HG02981 (cell line): ENCODE data around the gene VMP1.
"Not testable (repeated sequence)": the region's sequence is repeated elsewhere in the genome, so short reads cannot be mapped to it uniquely, and the experiment has no call there.

ENCODE experiments used
- ATAC-seq: cut with Tn5 transposase; IDR thresholded peaks from one replicate; pipeline ENCODE4 v1.9.1; 2021; ENCODE audit warnings: mild to moderate bottlenecking, moderate library complexity; ENCODE audit not compliant: unreplicated experiment

Gene VMP1

DNA sequence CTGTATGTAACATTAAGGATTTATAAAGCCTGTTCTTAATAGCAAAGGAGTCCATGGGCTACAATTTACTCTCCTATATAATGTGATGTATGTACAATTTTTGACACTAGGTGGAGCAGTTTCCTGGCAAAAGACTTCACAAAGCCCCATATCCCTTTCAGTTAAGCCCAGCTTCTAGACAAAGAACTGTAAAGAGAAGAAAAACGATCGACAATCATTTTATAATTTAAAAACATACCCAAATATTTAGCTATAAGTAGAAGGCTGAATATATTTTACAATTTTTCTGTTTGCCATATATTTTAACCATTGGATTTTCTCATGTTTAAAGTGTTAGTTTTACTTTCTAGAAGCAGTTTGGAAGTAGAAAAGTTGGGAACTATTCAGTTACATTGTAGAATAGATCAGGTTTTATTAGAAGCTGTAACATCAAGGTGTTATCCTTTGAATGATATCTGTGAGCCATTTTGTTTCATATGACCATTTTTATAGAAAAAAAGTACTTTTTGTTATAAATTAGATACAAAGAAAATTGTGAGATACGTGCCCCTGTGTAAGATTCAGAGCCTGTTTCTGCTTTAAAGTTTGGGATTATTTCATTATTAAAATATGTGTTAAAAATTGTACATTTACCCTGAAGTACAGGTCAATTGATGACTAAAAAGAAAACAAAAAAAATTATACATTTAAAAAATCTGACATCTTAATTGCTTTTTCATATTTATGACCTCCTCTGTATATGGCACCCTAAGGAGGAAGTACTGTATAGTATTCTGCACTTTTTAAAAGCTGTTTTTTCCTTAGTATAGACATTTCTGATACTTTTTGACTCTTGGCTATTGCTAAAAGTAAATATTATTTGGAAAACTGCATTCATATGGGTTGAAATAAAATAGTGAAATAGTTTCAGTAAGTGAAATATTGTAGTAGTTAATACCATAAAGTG is 46.3 kb downstream of the VMP1 start:
- peak; percentile 50 for ATAC-seq

DNA sequence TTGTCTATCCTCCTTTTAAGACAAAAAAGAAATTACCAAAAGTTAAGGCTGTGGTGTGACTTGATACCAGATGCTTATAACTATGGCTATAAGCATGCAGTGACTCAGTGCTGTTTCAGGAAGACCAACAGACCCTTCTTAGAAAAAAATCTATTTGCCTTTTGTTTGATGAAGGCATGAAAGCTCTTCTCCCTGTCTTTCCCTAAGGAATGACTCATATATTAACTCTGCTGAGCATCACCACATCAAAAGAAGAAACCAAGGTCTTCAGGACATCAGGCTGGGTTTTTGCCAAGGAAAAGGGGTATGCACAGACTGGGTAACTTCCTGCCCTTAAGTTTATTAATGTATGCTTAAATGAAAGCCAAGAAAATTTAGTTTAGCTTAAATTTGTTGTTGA is 47.1 kb downstream of the VMP1 start:
- ATAC-seq: no peak

DNA sequence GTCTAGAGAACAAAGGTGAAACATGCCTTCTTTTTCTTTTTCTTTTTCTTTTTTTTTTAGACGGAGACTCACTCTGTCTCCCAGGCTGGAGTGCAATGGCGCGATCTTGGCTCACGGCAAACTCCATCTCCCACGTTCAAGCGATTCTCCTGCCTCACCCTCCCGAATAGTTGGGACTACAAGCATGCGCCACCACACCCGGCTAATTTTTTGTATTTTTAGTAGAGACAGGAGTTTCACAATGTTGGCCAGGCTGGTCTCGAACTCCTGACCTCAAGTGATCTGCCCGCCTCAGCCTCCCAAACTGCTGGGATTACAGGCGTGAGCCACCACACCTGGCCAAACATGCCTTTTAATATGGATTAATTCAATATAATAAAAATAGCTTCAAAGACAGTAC is 47.6 kb downstream of the VMP1 start:
- ATAC-seq: not testable (repeated sequence)

DNA sequence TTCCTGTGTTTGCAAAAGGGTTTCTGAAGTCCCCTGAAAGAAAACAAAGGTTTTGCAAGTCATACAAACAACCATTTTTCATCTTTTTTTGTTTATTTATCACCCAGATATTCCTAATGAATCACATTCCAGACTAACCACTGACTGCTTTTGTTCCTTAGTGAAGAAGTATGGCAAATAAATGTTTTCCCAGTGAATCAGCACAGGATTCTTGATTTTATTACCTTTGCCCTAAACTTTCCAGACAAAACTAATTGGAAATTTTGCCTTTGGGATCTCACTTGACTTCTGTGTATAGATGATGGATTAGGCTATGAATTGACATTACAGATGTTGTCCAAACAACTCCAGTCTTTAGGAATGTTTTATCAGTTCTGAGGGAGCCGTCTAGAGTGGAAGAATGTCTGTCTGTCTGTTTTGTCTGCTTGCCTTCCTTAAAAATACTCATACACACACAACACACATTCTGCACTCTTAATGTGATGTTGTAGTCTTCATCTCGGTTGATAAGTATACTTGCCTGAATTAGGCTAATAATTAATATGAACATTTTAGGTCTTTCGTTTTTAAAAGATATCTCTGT is 48.9 kb downstream of the VMP1 start:
- ATAC-seq: no peak

DNA sequence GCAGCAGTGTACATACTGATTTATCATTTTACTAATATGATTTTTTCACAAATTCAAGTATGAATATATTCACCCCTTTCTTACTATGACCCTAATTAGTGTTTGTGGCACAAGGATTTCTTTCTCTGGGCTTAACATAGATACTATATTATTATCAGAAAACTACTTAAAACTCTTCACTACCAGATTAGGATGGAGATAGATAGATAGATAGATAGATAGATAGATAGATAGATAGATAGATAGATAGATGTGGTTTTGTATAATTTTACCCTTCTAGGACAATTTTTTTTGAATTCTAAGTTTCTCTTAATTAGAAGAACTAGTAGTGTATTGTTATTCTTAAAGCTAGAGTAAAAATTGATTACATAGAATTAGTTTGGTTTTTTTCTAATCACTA is 49.6 kb downstream of the VMP1 start:
- no peak for ATAC-seq

DNA sequence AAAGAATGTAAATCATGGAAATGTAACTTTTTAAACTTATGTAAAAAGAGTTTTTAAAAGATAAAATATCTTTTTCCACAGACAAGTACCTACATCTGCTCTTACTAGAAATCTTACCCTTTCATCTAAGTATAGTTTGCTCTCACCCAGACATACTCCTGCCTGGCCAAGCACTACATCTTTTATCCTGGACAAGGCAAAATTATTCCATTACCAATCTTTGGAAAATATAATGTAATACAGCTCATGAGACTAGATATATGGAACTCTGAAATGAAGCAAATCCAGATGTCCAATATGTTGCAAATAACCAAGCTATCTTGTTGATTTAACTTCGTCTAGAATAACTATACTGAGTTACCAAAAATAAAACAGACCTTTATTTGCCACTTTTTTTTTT is 50.0 kb downstream of the VMP1 start:
- no peak for ATAC-seq

DNA sequence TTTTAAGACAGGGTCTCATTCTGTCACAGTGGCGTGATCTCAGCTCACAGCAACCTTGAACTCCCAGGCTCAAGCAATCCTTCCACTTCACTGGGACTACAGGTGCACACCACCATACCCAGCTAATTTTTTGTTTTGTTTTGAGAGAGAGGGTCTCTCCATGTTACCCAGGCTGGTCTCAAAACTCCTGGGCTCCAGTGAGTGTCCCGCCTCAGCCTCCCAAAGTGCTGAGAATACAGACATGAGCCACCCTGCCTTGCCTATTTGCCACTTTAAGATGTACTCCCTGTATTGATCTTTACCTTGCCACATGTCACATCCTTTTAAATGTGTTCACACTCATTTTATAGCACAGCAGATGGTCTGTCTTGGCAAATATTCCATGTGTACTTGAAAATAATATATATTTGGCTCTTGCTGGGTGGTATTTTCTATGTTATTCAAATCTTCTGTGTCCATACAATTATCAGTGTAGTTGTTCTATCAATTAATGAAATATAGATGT is 50.5 kb downstream of the VMP1 start:
- ATAC-seq: no peak

DNA sequence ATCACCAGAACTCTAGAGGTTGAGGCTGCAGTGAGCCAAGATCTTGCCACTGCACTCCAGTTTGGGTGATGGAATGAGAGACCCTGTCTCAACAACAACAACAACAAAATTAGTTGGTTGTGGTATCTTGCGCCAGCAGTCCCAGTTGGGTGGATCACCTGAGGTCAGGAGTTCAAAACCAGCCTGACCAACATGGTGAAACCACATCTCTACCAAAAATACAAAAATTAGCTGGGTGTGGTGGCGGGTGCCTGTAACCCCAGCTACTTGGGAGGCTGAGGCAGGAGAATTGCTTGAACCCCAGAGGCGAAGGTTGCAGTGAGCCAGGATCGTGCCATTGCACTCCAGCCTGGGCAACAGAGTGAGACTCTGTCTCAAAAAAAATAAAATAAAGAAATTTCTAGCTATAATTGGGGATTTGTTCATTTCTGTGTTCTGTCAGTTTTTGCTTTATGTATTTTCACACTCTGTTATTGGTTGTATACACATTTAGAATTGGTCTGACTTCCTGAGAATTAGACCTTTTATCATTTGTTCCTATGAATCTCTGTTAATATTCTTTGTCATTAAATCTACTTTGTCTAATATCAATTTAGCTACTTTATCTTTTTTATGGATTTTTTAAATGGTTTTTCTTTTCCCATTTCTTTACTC is 51.7 kb downstream of the VMP1 start:
- not testable (repeated sequence) for ATAC-seq

DNA sequence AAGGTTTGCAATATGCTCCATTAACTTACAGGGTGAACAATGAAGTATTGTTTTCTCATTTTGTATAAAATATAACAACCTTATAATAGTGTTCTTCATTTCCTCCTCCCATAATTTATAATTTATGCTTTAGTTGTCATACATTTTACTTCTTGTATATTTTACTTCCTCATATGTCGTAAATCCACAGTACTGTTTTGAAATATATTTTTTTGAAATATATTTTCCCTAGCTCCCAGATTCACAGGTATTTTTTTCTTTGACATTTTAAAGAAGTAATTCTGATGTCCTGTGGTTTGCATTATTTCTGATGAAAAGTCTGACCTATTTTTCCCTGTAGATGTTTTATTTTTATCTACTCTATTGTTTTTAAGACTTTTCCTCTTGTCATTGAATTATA is 52.7 kb downstream of the VMP1 start:
- ATAC-seq: no peak

DNA sequence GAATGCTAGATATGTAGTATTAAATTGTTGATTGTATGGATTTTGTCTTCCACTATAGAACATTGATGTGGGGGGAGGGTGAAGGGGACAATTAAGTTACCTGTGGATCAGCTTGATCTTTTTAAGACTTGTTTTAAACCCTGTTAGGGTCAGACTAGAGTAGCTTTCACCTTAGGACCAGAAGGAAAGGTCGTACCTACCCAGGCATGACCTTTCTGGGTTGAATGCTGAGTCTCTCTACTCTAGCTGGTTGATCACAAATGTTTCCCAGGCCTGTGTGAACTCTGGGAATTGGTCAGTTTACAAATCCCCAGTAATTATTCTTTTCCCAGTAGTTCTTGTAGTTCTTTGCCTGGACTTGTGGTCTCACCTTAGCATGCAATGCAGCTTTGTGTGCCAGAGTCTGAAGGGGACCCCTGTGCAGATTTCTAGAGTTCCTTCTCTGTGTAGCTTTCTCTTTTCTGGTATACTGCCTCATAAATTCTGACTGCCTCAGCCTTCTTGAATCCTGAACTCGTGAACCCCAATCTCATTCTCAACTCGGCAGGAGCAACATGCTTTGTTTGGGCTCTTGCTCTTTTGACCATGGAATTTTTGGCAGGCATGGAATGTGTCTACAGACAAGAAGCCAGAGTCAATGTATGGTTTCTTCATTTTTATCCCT is 54.1 kb downstream of the VMP1 start:
- no peak for ATAC-seq

DNA sequence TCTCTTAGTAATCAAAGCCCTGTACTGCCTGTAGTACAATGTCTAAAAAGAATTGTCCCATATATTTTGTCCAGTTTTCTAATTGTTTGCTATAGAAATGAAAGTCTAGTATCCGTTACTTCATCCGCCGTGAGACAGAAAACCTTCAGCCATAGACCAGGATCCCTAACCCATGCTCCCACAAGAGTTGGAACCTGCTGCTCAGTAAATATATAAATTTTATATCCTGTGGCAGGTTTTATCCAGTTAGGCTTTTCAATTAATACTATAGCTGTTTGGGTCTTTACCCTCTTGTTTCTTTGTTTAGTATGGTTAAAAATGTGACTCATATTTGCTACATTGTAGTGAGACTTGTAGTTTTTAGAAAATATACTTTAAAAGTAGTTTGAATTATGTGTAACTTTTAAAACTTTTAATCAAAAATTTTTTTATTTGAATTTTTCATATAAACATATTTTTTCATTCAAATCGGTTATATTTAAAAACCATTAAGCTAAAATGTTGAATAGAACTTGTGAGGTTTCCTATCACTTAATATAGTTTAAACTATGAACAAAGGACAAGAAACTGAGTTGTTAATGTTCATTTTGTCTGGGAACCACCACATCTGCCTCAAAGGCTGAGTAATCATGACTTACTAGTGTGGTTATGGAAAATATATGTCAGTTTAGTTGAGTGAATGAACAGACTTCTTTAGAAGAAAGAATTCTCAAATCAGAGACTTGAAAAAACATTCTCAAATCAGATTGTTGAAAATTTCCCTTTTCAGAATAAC is 54.8 kb downstream of the VMP1 start:
- ATAC-seq: no peak

DNA sequence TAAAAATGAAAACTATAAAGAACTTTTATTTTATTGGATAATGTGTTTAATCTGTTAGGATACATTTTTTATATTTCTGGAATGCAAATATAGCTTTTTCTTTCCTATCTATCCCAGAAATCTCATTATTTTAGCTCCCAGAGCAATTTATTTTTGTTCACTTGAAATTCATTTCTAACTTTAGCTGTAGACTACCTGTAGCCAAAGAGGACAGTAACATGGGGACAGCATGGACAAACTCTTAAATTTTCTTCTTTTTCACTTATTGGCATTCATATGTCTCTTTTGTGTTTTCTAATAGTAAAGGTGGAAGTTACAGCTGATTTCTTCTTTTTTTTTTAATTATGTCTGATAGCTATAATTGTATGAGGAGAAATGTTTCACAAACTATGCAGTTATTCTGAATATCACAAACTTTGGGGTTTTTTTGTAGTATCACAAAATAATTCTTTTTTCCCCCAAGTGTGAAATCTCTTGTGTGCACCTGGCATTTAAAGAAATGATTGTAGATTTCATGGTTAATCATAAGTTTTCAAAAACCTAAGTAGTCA is 55.4 kb downstream of the VMP1 start:
- no peak for ATAC-seq

DNA sequence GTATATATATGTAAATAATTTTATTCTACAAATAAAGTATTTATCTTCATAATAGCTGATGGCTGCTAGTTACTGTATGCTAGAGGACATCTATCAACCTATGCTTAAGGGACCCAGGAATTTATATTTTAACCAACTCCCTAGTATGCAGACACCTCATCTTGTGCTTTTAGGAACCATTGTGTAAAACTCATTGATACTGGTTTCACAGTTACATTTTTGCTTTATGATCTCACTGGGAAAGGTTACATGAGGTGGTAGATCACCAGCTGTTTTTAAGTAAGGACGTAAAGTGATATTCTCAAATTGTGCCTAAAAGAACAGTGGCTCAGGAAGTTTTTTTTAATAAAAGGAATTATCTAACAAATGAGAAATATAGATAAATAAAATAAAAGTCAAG is 56.4 kb downstream of the VMP1 start:
- ATAC-seq: no peak

DNA sequence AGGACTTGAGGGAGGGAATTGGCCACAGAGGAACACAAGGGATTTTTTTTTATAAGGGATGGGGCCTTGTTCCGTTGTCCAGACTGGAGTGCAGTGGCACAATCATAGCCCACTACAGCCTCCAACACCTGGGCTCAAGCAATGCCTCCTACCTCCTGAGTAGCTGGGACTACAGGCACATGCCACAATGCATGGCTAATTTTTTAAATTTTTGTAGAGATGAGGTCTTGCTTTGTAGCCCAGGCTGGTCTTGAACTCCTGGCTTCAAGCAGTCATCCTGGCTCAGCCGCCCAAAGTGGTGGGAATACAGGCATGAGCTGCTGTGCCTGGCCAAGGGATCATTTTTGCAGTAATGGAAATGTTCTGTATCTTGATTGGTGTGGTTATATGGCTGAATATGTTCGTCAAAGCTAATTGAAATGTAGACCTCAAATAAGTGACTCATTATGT is 56.9 kb downstream of the VMP1 start:
- no peak for ATAC-seq

DNA sequence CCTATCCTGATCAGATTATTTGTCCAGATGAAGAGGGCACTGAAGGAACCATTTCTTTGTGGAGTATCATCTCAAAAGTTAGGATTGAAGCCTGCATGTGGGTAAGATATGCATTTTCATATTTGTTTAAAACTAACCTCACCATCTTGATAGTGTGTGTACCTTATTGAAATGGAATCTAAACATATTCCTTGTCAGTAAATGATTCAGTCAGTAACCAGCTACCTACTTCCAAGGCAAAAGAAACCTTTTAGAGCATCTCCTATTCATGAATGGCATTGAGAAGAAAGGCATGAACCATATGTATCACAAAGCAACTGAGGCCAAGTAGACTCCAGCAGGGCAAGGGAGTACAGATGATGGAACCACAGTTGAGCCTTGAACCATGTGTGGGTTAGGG is 57.6 kb downstream of the VMP1 start:
- ATAC-seq: no peak

DNA sequence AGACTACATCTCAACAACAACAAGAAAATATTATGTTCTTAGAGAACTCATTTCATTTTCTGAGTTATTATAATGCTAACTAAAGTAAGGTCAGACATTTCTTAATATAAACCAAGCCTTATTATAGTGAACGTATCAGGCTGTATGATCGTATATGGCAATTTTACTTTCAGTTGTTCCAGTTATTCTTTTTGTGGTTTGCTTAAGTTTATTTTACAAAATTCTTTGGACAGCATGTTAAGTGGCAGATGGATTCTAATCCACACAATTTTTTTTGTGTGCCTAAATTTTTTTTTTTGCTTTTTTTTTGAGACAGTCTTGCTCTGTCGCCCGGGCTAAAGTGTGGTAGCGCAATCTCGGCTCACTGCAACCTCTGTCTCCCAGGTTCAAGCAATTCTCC is 59.0 kb downstream of the VMP1 start:
- ATAC-seq: no peak

DNA sequence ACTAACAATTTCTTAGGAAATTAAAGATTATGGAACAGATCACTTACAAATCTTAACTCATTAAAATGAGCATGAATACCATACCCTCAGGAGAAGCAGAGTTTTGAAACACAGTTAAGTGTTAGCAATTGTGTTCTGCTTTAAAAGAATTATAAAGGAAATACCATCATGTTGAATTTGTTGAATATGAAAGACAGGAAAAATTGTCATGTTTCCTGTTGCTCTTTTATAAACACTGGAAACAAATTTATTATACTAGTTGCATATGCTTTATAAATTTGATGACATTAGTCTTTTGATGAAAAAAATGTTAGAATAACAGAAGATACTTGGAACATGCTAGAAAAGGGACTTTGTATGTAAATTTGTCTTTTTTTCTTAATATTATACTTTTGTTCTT is 59.7 kb downstream of the VMP1 start:
- no peak for ATAC-seq

DNA sequence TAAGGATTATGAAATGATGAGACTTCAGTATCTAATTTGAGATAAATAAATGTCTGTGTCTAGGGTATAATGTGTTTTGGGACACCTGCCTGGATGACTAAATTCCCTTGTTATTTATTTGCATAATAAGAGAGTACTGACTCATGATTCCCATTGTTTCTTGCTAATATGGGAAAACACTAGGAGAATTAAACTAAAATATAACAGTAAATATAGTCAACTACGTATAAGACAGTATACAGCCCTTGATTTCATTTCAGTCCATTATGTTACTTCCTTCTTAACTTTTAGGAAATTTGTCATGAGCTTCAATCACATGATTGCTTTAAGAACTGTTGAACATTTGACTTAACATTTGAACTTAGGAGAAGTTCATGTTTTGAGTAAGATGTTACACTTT is 62.4 kb downstream of the VMP1 start:
- ATAC-seq: no peak

DNA sequence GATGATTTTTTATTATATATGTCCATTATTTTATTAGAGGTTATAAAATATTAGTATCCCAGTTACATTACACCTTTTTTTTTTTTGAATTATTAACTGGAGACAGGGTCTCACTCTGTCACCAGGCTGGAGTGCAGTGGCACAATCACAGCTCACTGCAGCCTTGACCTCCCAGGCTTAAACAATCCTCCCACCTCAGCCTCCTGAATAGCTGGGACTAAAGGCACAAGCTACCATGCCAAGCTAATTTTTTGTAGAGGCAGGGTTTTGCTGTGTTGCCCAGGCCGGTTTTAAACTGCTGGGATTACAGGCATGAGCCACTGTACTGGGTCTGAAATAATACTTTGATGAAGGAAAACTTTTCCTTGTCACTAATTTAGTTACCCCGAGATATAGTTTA is 63.6 kb downstream of the VMP1 start:
- ATAC-seq: no peak

DNA sequence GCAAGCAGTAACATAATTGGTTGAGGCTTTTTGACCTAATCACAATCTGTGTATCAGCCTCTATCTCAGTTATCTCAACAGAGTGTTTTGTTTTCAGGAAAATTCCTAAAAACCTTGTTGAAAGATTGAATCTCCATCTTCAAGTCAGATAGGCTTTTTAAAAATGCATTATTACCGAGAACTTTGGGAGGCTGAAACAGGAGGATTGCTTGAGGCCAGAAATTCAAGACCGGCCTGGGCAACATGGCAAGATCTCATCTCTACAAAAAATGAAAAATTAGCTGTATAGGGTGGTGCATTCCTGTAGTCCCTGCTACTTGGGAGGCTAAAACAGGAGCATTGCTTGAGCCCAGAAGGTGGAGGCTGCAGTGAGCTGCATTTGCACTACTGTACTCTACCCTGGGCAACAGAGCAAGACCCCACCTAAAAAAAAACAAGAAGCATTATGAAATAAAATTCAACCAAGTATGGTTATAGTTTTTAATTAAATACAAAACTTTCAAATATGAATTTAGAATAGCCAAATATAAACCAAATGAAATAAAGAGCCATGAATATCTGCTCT is 68.4 kb downstream of the VMP1 start:
- ATAC-seq: no peak
